PC-3 (cell line): ENCODE results near the gene IGLON5.

Experiments used
- EZH2phosphoT487 ChIP-seq: fragments of 300-600 bp; sonication (generic); IDR thresholded peaks from 2 replicates; pipeline ENCODE4 v1.6.1; 2018; ENCODE audit warnings: mild to moderate bottlenecking, antibody characterized with exemption, low read length, borderline replicate concordance
- TF ChIP-seq, protein P1 (sequence below): fragments of 300-600 bp; sonication (generic); conservative IDR thresholded peaks from 2 replicates; pipeline ENCODE4 v1.5.1; 2017; ENCODE audit warnings: antibody characterized with exemption, low read depth, mild to moderate bottlenecking, low read length

DNA sequence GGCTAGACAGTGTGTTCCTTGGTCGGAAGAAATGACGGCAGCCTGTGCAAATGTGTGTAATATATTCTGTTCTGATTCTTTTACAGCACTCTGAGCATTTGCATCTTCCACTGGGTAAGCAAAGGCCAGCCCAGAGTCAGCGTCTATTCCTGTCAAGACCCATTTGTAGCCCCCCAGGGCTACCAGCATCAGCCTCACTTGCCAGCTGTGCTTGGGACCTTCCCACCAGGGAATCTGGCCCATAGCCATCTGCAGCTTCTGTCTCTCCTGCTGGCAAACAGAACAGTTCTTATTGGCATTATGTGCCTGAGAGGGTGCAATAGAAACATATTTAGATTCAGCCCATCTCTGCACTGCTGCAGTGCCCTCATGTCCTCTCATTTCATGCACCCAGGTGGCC lies 6.0 kb upstream of the IGLON5 start:
- TF ChIP-seq EZH2phosphoT487 = no peak
- TF ChIP-seq, protein P1, sequence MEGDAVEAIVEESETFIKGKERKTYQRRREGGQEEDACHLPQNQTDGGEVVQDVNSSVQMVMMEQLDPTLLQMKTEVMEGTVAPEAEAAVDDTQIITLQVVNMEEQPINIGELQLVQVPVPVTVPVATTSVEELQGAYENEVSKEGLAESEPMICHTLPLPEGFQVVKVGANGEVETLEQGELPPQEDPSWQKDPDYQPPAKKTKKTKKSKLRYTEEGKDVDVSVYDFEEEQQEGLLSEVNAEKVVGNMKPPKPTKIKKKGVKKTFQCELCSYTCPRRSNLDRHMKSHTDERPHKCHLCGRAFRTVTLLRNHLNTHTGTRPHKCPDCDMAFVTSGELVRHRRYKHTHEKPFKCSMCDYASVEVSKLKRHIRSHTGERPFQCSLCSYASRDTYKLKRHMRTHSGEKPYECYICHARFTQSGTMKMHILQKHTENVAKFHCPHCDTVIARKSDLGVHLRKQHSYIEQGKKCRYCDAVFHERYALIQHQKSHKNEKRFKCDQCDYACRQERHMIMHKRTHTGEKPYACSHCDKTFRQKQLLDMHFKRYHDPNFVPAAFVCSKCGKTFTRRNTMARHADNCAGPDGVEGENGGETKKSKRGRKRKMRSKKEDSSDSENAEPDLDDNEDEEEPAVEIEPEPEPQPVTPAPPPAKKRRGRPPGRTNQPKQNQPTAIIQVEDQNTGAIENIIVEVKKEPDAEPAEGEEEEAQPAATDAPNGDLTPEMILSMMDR = no peak
